NCI-H2196 (cell line): ENCODE results near the gene GALNT11.
"Not testable (repeated sequence)": the region's sequence is repeated elsewhere in the genome, so short reads cannot be mapped to it uniquely, and the experiment has no call there.

Source experiments
- DNase-seq: peaks from one replicate; lab custom pipeline; 2025; ENCODE audit not compliant: unreplicated experiment; lab: John Stamatoyannopoulos, UW

The GALNT11 gene

GRCh38 chr7:152074673-152075072 lies 49.2 kb downstream of the GALNT11 start:
- no peak for DNase-seq

- DNase-seq: not testable (repeated sequence)
Measured at GRCh38 chr7:152075379-152075778, 49.9 kb downstream of the GALNT11 start.

- DNase-seq: no peak
Measured at GRCh38 chr7:152076324-152076821, 50.9 kb downstream of the GALNT11 start.

GRCh38 chr7:152076940-152077933 lies 51.8 kb downstream of the GALNT11 start:
- no peak for DNase-seq

GRCh38 chr7:152078025-152078424 lies 52.6 kb downstream of the GALNT11 start:
- DNase-seq: no peak

GRCh38 chr7:152078786-152079185 lies 53.3 kb downstream of the GALNT11 start:
- DNase-seq: no peak

GRCh38 chr7:152081088-152081487 lies 55.6 kb downstream of the GALNT11 start:
- no peak for DNase-seq

- not testable (repeated sequence) for DNase-seq
Measured at GRCh38 chr7:152082073-152082721, 56.7 kb downstream of the GALNT11 start.

GRCh38 chr7:152085131-152085530 lies 59.7 kb downstream of the GALNT11 start:
- no peak for DNase-seq

GRCh38 chr7:152086513-152086912 lies 61.0 kb downstream of the GALNT11 start:
- no peak for DNase-seq

GRCh38 chr7:152089183-152089582 lies 63.7 kb downstream of the GALNT11 start:
- no peak for DNase-seq

- DNase-seq: no peak
Measured at GRCh38 chr7:152090747-152091146, 65.3 kb downstream of the GALNT11 start.

GRCh38 chr7:152093717-152094116 lies 68.2 kb downstream of the GALNT11 start:
- no peak for DNase-seq

- DNase-seq: no peak
Measured at GRCh38 chr7:152095771-152096170, 70.3 kb downstream of the GALNT11 start.

- no peak for DNase-seq
Measured at GRCh38 chr7:152097330-152097729, 71.9 kb downstream of the GALNT11 start.

- DNase-seq: no peak
Measured at GRCh38 chr7:152103066-152103465, 77.6 kb downstream of the GALNT11 start.

- DNase-seq: no peak
Measured at GRCh38 chr7:152103691-152104090, 78.2 kb downstream of the GALNT11 start.

GRCh38 chr7:152105205-152105604 lies 79.7 kb downstream of the GALNT11 start:
- DNase-seq: no peak

GRCh38 chr7:152106990-152107389 lies 81.5 kb downstream of the GALNT11 start:
- DNase-seq: no peak

GRCh38 chr7:152107945-152108344 lies 82.5 kb downstream of the GALNT11 start:
- DNase-seq: no peak

- DNase-seq: no peak
Measured at GRCh38 chr7:152108359-152108758, 82.9 kb downstream of the GALNT11 start.

GRCh38 chr7:152112829-152113228 lies 87.4 kb downstream of the GALNT11 start:
- DNase-seq: no peak
